GM23338 (cell line): ENCODE data around the gene ZNF714.

Experiments
- CTCF ChIP-seq, 2 experiments: fragments of 200-600 bp in 1 of 2; sonication (generic) in 1 of 2; conservative IDR thresholded peaks; 2 replicates each; pipeline versions ENCODE4 v1.5.1 to v1.6.1; 2016 to 2017; ENCODE audit warnings: antibody characterized with exemption in 2 of 2, low read depth in 2 of 2, mild to moderate bottlenecking in 2 of 2, moderate library complexity in 1 of 2
- ETS1 ChIP-seq: IDR thresholded peaks from 2 replicates; pipeline ENCODE4 v1.6.1; 2016; ENCODE audit warnings: antibody characterized with exemption
- EZH2 ChIP-seq: fragments of 200-600 bp; sonication (generic); IDR thresholded peaks from one replicate; pipeline ENCODE4 v1.8.0; 2017; ENCODE audit warnings: antibody characterized with exemption, mild to moderate bottlenecking, low read depth; ENCODE audit not compliant: unreplicated experiment
- EZH2phosphoT487 ChIP-seq: fragments of 200-600 bp; sonication (generic); IDR thresholded peaks from one replicate; pipeline ENCODE4 v1.8.1; 2018; ENCODE audit warnings: antibody characterized with exemption; ENCODE audit not compliant: unreplicated experiment
- JUNB ChIP-seq: IDR thresholded peaks from one replicate; pipeline ENCODE4 v1.6.1; 2016; ENCODE audit warnings: antibody characterized with exemption; ENCODE audit not compliant: unreplicated experiment
- POLR2AphosphoS5 ChIP-seq: IDR thresholded peaks from 2 replicates; pipeline ENCODE4 v1.6.1; 2016; ENCODE audit warnings: antibody characterized with exemption, low read depth
- ZNF331 ChIP-seq: fragments of 250-450 bp; sonication (Bioruptor Pico); IDR thresholded peaks from 2 replicates; pipeline ENCODE4 v1.5.0; 2020; ENCODE audit warnings: low read depth, mild to moderate bottlenecking, moderate library complexity
- TF ChIP-seq, protein P1 (sequence below): IDR thresholded peaks from one replicate; pipeline ENCODE4 v1.6.1; 2018; ENCODE audit warnings: antibody characterized with exemption; ENCODE audit not compliant: unreplicated experiment

DNA sequence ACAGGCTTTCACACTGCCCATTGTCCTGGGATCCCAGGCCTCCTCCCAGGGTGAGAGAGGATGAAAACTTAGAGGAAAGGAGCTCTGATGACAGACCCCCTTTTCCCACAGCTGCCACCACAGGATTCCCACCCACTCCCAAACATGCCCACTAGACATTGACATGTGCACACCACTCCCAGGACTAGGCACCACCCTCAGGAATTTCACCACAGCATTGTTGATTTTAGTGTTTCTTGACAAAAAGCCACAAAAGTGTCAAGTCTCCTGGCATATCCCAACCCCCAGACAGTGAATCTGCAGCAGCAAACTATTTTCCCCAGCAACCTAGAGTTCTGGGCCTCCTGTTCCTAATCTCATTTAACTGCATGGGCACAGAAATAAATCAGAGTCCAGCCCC is 10.1 kb downstream of the ZNF714 start:
- TF ChIP-seq, protein P1, sequence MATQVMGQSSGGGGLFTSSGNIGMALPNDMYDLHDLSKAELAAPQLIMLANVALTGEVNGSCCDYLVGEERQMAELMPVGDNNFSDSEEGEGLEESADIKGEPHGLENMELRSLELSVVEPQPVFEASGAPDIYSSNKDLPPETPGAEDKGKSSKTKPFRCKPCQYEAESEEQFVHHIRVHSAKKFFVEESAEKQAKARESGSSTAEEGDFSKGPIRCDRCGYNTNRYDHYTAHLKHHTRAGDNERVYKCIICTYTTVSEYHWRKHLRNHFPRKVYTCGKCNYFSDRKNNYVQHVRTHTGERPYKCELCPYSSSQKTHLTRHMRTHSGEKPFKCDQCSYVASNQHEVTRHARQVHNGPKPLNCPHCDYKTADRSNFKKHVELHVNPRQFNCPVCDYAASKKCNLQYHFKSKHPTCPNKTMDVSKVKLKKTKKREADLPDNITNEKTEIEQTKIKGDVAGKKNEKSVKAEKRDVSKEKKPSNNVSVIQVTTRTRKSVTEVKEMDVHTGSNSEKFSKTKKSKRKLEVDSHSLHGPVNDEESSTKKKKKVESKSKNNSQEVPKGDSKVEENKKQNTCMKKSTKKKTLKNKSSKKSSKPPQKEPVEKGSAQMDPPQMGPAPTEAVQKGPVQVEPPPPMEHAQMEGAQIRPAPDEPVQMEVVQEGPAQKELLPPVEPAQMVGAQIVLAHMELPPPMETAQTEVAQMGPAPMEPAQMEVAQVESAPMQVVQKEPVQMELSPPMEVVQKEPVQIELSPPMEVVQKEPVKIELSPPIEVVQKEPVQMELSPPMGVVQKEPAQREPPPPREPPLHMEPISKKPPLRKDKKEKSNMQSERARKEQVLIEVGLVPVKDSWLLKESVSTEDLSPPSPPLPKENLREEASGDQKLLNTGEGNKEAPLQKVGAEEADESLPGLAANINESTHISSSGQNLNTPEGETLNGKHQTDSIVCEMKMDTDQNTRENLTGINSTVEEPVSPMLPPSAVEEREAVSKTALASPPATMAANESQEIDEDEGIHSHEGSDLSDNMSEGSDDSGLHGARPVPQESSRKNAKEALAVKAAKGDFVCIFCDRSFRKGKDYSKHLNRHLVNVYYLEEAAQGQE, result no peak
- TF ChIP-seq CTCF (conservative IDR thresholded peaks at IDR 0.05; ENCODE audit: low read depth in 2 of 2) (no peak), POLR2AphosphoS5 (no peak), ZNF331 (CRISPR knock-in tag) (no peak), ETS1 (no peak), JUNB (no peak), EZH2phosphoT487 (no peak), EZH2 (no peak)
